Esophagus muscularis mucosa (tissue), 3 donors: Measurements from ENCODE around the gene SPSB1.

Source experiments
- POLR2A ChIP-seq: fragments of 450-650 bp; IDR thresholded peaks from one replicate; pipeline ENCODE4 v1.6.1; 2017; ENCODE audit warnings: antibody characterized with exemption, moderate library complexity, mild to moderate bottlenecking, low read depth
- TF ChIP-seq, protein P1 (sequence below), 3 experiments: fragments of 200-600 bp in 2 of 3; fragments of 450-650 bp in 1 of 3; sonication (generic) in 2 of 3; IDR thresholded peaks; one replicate each; pipeline ENCODE4 v1.5.1; 2017 to 2019; ENCODE audit warnings: antibody characterized with exemption in 3 of 3, mild to moderate bottlenecking in 2 of 3, moderate library complexity in 1 of 3

DNA sequence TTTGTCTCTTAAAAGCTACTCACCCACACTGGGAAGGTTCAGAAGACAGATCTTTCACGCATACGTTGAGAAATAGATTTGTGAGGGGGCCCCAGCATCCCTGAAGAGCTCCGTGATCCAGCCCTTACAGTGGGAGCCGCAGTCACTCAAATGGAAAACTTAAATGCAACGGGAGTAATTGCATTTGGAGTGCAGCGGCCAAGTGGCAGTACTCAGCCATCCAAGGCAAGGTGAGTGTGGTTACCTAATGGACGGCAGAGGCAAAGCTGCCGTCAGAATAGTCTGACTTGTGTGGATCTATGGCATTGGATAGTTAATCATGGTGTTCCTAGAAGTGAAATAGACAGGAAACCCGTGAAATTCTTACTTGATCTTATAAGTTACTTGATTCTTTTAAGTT lies 5.1 kb downstream of the SPSB1 start:
- TF ChIP-seq POLR2A: no peak
- TF ChIP-seq, protein P1, sequence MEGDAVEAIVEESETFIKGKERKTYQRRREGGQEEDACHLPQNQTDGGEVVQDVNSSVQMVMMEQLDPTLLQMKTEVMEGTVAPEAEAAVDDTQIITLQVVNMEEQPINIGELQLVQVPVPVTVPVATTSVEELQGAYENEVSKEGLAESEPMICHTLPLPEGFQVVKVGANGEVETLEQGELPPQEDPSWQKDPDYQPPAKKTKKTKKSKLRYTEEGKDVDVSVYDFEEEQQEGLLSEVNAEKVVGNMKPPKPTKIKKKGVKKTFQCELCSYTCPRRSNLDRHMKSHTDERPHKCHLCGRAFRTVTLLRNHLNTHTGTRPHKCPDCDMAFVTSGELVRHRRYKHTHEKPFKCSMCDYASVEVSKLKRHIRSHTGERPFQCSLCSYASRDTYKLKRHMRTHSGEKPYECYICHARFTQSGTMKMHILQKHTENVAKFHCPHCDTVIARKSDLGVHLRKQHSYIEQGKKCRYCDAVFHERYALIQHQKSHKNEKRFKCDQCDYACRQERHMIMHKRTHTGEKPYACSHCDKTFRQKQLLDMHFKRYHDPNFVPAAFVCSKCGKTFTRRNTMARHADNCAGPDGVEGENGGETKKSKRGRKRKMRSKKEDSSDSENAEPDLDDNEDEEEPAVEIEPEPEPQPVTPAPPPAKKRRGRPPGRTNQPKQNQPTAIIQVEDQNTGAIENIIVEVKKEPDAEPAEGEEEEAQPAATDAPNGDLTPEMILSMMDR (IDR thresholded peaks at IDR 0.05): no peak
